Measurements from ENCODE around the gene COX4I1.

COX4I1 gene

DNA sequence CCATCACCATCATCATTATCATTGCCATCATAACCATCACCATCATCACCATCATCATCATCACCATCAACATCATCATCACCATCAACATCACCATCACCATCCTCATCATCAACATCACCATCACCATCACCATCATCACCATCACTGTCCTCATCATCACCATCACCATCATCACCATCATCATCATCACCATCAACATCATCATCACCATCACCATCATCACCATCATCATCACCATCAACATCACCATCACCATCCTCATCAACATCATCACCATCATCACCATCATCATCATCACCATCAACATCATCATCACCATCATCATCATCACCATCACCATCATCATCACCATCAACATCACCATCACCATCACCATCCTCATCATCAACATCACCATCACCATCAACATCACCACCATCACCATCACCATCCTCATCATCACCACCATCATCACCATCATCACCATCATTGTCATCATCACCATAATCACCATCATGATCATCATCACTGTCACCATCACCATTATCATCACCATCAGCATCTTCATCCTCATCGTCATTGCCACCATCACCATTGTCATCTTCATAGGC lies 23.9 kb downstream of the COX4I1 start:
- DNase-seq (ENCODE audit: low read depth in 1 of 2, low spot score in 1 of 2), result no peak
- no peak for TF ChIP-seq JUND (IDR thresholded peaks at IDR 0.05; ENCODE audit: low read depth)
- in situ Hi-C loops (cut with HindIII; ENCODE audit: low pct_unique_long_range_greater_than_20kb, low sequenced_read_pairs), result no loop called here

- no peak for TF ChIP-seq JUND (IDR thresholded peaks at IDR 0.05; ENCODE audit: low read depth)
- DNase-seq (ENCODE audit: low read depth in 1 of 2, low spot score in 1 of 2), result no peak
- in situ Hi-C loops (cut with HindIII; ENCODE audit: low pct_unique_long_range_greater_than_20kb, low sequenced_read_pairs), result no loop called here
These were observed 25.0 kb downstream of the COX4I1 start for GRCh38 chr16:85824161-85825135.

DNA sequence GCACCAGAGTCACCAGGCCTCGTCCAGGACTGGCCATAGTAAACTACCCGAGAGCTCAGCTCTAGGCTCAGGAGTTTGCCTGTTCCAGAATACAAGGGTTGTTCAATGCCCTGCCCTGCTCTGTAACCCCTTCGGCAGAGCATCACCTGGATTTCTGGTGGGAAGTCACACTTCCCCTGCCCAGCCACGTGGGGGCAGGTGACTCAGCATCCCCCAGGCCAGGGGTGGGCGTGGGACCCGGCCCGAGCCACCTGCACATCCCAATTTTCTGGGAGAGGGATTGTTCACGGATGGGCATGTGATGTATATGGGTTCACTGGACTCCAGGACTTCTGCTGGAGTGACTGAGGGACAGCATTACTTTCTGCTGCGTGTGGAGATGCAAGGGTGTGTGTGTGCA lies 25.8 kb downstream of the COX4I1 start:
- no peak for DNase-seq (ENCODE audit: low read depth in 1 of 2, low spot score in 1 of 2)
- in situ Hi-C loops (cut with HindIII; ENCODE audit: low pct_unique_long_range_greater_than_20kb, low sequenced_read_pairs), result no loop called here
- no peak for TF ChIP-seq JUND (IDR thresholded peaks at IDR 0.05; ENCODE audit: low read depth)

GRCh38 chr16:85826686-85827247 lies 27.3 kb downstream of the COX4I1 start:
- DNase-seq (ENCODE audit: low read depth in 1 of 2, low spot score in 1 of 2), result no peak
- TF ChIP-seq JUND (IDR thresholded peaks at IDR 0.05; ENCODE audit: low read depth), result no peak
- in situ Hi-C loops (cut with HindIII; ENCODE audit: low pct_unique_long_range_greater_than_20kb, low sequenced_read_pairs), result no loop called here

DNA sequence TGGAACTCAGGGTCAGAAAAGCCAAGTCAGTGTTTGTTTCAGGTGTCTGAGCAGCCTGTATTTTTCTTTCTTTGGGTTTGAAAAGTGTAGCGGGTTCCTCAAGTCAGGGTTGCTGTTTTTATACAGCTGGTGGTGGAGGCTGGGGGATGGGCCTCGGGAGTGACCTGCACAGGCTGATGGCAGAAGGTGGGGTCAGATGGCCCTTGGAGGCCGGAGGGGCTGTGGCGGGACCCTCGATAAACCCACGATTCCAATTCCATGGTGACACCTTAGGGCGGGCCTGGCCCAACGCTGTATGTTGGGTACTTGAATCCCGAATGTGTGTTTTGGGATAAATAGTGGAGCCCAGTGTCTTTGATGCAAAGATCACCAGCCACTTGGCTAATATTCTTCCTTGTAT lies 28.7 kb downstream of the COX4I1 start:
- TF ChIP-seq JUND (IDR thresholded peaks at IDR 0.05; ENCODE audit: low read depth), result no peak
- no peak for DNase-seq (ENCODE audit: low read depth in 1 of 2, low spot score in 1 of 2)
- in situ Hi-C loops (cut with HindIII; ENCODE audit: low pct_unique_long_range_greater_than_20kb, low sequenced_read_pairs), result no loop called here

- no peak for TF ChIP-seq JUND (IDR thresholded peaks at IDR 0.05; ENCODE audit: low read depth)
- no peak for DNase-seq (ENCODE audit: low read depth in 1 of 2, low spot score in 1 of 2)
- in situ Hi-C loops (cut with HindIII; ENCODE audit: low pct_unique_long_range_greater_than_20kb, low sequenced_read_pairs), result no loop called here
These were observed 29.8 kb downstream of the COX4I1 start for GRCh38 chr16:85829171-85829719.

- no peak for DNase-seq (ENCODE audit: low read depth in 1 of 2, low spot score in 1 of 2)
- in situ Hi-C loops (cut with HindIII; ENCODE audit: low pct_unique_long_range_greater_than_20kb, low sequenced_read_pairs), result no loop called here
- no peak for TF ChIP-seq JUND (IDR thresholded peaks at IDR 0.05; ENCODE audit: low read depth)
These were observed 30.4 kb downstream of the COX4I1 start for GRCh38 chr16:85829751-85830445.

DNA sequence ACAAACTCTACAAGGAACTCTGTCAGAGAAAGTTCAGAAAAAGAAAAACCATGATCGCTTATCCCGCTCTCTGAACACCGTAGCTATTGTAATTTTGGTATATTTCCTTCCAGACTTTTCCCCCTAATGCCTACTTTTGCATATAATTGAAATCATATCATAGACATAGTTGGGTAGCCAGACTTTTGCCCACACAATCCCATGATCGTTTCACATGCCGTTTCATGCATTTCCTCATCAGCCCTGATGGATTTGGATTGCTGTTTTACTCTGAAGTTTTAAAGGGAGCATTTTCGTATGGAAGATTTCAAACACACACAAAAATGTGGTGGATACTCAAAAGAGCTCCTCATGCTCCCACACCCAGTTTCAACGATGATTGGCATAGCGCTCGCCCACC lies 31.3 kb downstream of the COX4I1 start:
- in situ Hi-C loops (cut with HindIII; ENCODE audit: low pct_unique_long_range_greater_than_20kb, low sequenced_read_pairs), result no loop called here
- TF ChIP-seq JUND (IDR thresholded peaks at IDR 0.05; ENCODE audit: low read depth), result no peak
- DNase-seq (ENCODE audit: low read depth in 1 of 2, low spot score in 1 of 2), result no peak

DNA sequence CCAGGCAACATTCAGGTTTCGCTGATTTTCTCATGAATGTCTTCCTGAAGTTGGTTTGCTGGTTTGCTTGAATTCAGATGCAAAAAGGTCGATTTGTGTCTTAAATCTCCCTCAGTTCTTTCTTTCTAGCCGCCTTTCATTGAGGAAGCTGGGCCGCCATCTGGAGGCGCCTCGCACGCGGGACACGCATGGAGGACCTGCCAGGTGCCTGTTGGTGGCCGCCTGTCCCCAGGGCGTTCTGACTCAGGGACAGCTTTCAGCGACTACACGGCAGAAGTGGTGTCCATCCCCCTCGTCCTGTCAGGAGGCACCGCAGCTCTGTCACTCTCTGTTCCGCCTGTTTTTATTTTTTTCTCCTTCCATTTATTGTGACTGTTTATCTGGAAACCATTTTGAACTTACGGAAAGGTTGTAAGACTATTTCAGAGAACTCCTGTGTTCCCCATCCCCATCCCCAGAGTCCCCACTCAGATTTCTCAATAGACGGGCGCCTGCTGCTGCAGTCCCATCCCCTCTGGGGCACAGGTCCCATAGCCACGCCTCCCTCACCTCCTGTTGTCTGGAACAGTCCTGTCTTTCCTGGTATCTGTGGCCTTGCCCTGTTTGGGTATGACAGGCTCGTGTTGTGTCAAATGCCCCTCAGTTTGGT lies 33.2 kb downstream of the COX4I1 start:
- DNase-seq (ENCODE audit: low read depth in 1 of 2, low spot score in 1 of 2), result no peak
- in situ Hi-C loops (cut with HindIII; ENCODE audit: low pct_unique_long_range_greater_than_20kb, low sequenced_read_pairs), result no loop called here
- TF ChIP-seq JUND (IDR thresholded peaks at IDR 0.05; ENCODE audit: low read depth), result no peak

- no peak for TF ChIP-seq JUND (IDR thresholded peaks at IDR 0.05; ENCODE audit: low read depth)
- in situ Hi-C loops (cut with HindIII; ENCODE audit: low pct_unique_long_range_greater_than_20kb, low sequenced_read_pairs), result no loop called here
- DNase-seq (ENCODE audit: low read depth in 1 of 2, low spot score in 1 of 2), result no peak
These were observed 33.9 kb downstream of the COX4I1 start for GRCh38 chr16:85833219-85833920.

DNA sequence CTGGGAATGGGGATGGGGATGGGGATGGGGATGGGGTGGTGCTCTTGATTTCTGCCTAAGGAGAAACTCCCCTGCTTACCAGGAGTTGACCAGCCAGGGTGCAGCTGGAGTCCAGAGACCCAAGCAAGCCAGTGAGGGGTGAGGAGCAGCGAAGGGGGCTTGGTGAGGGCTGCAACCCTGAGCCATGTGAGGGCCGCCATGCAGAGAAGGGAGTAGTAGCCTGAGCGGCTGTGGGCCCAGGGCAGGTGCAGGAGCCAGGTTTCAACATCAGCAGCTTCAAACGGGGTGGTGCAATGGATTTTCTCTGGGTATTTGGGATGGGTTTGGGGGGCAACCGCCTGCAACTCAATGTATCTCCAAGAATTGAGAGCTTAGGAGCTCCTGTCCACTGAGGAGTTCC lies 35.2 kb downstream of the COX4I1 start:
- in situ Hi-C loops (cut with HindIII; ENCODE audit: low pct_unique_long_range_greater_than_20kb, low sequenced_read_pairs), result no loop called here
- no peak for DNase-seq (ENCODE audit: low read depth in 1 of 2, low spot score in 1 of 2)
- TF ChIP-seq JUND (IDR thresholded peaks at IDR 0.05; ENCODE audit: low read depth), result no peak

Measured in T47D (cell line).